Uterus (tissue), 4 donors: ENCODE results near the gene ETF1. TPM values are rescaled to one million over a fixed set of nuclear protein-coding genes. Genes with fewer than 3 reads are reported as not detected.

Source experiments
- DNase-seq, 2 donors: peaks; one replicate each; pipeline ENCODE4 v3.0.0-alpha.2; 2019 to 2020
- H3K27ac ChIP-seq, 2 donors: fragments of 200-600 bp; sonication (generic); 1 replicate in 1 of 2; 2 replicates in 1 of 2; pipeline ENCODE4 v1.5.1; 2016 to 2018
- H3K27me3 ChIP-seq, 2 donors: fragments of 200-600 bp; sonication (generic); one replicate each; pipeline ENCODE4 v1.5.1; 2018 to 2019; ENCODE audit warnings: control low read depth in 1 of 2
- H3K36me3 ChIP-seq, 2 donors: fragments of 200-600 bp; sonication (generic); one replicate each; pipeline ENCODE4 v1.5.1; 2019; ENCODE audit warnings: control low read depth in 1 of 2
- H3K4me1 ChIP-seq, 2 donors: fragments of 200-600 bp; sonication (generic); one replicate each; pipeline ENCODE4 v1.5.1; 2018 to 2019; ENCODE audit warnings: control low read depth in 1 of 2
- H3K4me3 ChIP-seq, 2 donors: fragments of 200-600 bp; sonication (generic); 1 replicate in 1 of 2; 2 replicates in 1 of 2; pipeline ENCODE4 v1.5.1; 2018 to 2019; ENCODE audit warnings: mild to moderate bottlenecking in 1 of 2
- H3K9me3 ChIP-seq, 2 donors: fragments of 200-600 bp; sonication (generic); one replicate each; pipeline ENCODE4 v1.5.1; 2019; ENCODE audit warnings: control low read depth in 1 of 2
- CTCF ChIP-seq, 4 experiments: fragments of 200-600 bp in 2 of 4; fragments of 450-650 bp in 2 of 4; sonication (generic) in 2 of 4; IDR thresholded peaks; one replicate each; pipeline ENCODE4 v1.5.1; 2016 to 2019; ENCODE audit warnings: antibody characterized with exemption in 4 of 4, mild to moderate bottlenecking in 2 of 4, moderate library complexity in 1 of 4
- POLR2A ChIP-seq, 2 donors: fragments of 450-650 bp; IDR thresholded peaks; one replicate each; pipeline ENCODE4 v1.6.1; 2016; ENCODE audit warnings: antibody characterized with exemption in 2 of 2, mild to moderate bottlenecking in 1 of 2, moderate library complexity in 1 of 2
- intact Hi-C: fragments of 100-400 bp; cut with DNase I; formaldehyde crosslinking; loops from one replicate; pipeline ENCODE4 v1.15.1; 2023; ENCODE audit warnings: low total_unique reads
- total RNA-seq, 4 donors: library from RNA; depleted of rRNA in 3 of 4; stranded (reverse); fragments of >200 nt in 3 of 4; gene quantifications; one replicate each; pipeline versions ENCODE4 v1.1.0 to v1.2.4, GENCODE V29; 2014 to 2023
- donor health status: DM: yes; HTN: yes; CAD: no.

Gene ETF1
- total RNA-seq, 4 donors from 2014 or later, result 40.9 to 129 (median 87.8) TPM

- no peaks in the 10 kb centered on the region for H3K4me1 ChIP-seq
- no peaks in the 10 kb centered on the region for H3K36me3 ChIP-seq
- DNase-seq, result no peak
- H3K4me3 ChIP-seq, result no peak overlapping the region
- H3K9me3 ChIP-seq, result no peaks in the 10 kb centered on the region
- H3K27me3 ChIP-seq, result no peaks in the 10 kb centered on the region
- H3K27ac ChIP-seq, result no peak overlapping the region
- intact Hi-C loops, result loop anchor here (10.0 kb wide), 1 partner anchor 682 kb away; no protein-coding TSS in a partner anchor
- TF ChIP-seq CTCF (IDR thresholded peaks at IDR 0.05) (no peak), POLR2A (IDR thresholded peaks at IDR 0.05) (no peak)
Observed at GRCh38 chr5:138582959-138583358, 39.9 kb upstream of the ETF1 start.

GRCh38 chr5:138580777-138581176 is 37.7 kb upstream of the ETF1 start:
- Histone ChIP-seq H3K36me3 (no peaks in the 10 kb centered on the region), H3K27ac (no peak overlapping the region), H3K9me3 (no peaks in the 10 kb centered on the region), H3K4me3 (no peak overlapping the region), H3K27me3 (no peaks in the 10 kb centered on the region), H3K4me1 (no peaks in the 10 kb centered on the region)
- no peak for DNase-seq
- intact Hi-C loops, result loop anchor here (10.0 kb wide), 1 partner anchor 684 kb away; no protein-coding TSS in a partner anchor
- TF ChIP-seq POLR2A (IDR thresholded peaks at IDR 0.05) (no peak), CTCF (IDR thresholded peaks at IDR 0.05) (no peak)

GRCh38 chr5:138580001-138580400 is 37.0 kb upstream of the ETF1 start:
- Histone ChIP-seq H3K27ac (no peak overlapping the region), H3K36me3 (no peaks in the 10 kb centered on the region), H3K4me1 (no peaks in the 10 kb centered on the region), H3K4me3 (no peak overlapping the region), H3K9me3 (no peaks in the 10 kb centered on the region), H3K27me3 (no peaks in the 10 kb centered on the region)
- no peak for DNase-seq
- intact Hi-C loops, result loop anchor here (10.0 kb wide), 1 partner anchor 685 kb away; no protein-coding TSS in a partner anchor
- TF ChIP-seq CTCF (IDR thresholded peaks at IDR 0.05) (no peak), POLR2A (IDR thresholded peaks at IDR 0.05) (no peak)

- Histone ChIP-seq H3K27me3 (no peaks in the 10 kb centered on the region), H3K9me3 (no peaks in the 10 kb centered on the region), H3K27ac (no peak overlapping the region), H3K36me3 (no peaks in the 10 kb centered on the region), H3K4me3 (no peak overlapping the region), H3K4me1 (no peaks in the 10 kb centered on the region)
- intact Hi-C loops, result loop anchor here (5.0 kb wide), 1 partner anchor 173 kb away; the partner anchor contains the start of gene CTNNA1
- TF ChIP-seq CTCF (IDR thresholded peaks at IDR 0.05) (peak in 1 of 4 experiments; percentile 2), POLR2A (IDR thresholded peaks at IDR 0.05) (no peak)
- DNase-seq, result no peak
Observed at GRCh38 chr5:138579517-138579863, 36.5 kb upstream of the ETF1 start.

GRCh38 chr5:138577452-138577851 is 34.4 kb upstream of the ETF1 start:
- Histone ChIP-seq H3K4me1 (peaks cover 0 to 10% of the 10 kb centered on the region in 2 donors), H3K27me3 (no peaks in the 10 kb centered on the region), H3K9me3 (no peaks in the 10 kb centered on the region), H3K27ac (no peak overlapping the region), H3K4me3 (no peak overlapping the region), H3K36me3 (no peaks in the 10 kb centered on the region)
- DNase-seq, result no peak
- intact Hi-C loops, result loop anchor here (5.0 kb wide), 1 partner anchor 175 kb away; the partner anchor contains the start of gene CTNNA1
- TF ChIP-seq POLR2A (IDR thresholded peaks at IDR 0.05), result no peak
- no peak for TF ChIP-seq CTCF (IDR thresholded peaks at IDR 0.05)
